Vagina (tissue), 2 donors: Measurements from ENCODE around the gene RNF217.

Experiments
- CTCF ChIP-seq, 3 experiments: fragments of 450-650 bp in 2 of 3; fragments of 200-600 bp in 1 of 3; sonication (generic) in 1 of 3; IDR thresholded peaks; one replicate each; pipeline ENCODE4 v1.5.1; 2017 to 2019; ENCODE audit warnings: antibody characterized with exemption in 3 of 3, mild to moderate bottlenecking in 2 of 3, moderate library complexity in 2 of 3
- POLR2A ChIP-seq, 2 donors: fragments of 450-650 bp; IDR thresholded peaks; one replicate each; pipeline ENCODE4 v1.6.1; 2017; ENCODE audit warnings: antibody characterized with exemption in 2 of 2, mild to moderate bottlenecking in 2 of 2, moderate library complexity in 2 of 2
- POLR2AphosphoS5 ChIP-seq, 2 donors: sonication (generic); formaldehyde crosslinking; IDR thresholded peaks; one replicate each; pipeline ENCODE4 v1.9.0; 2017; ENCODE audit warnings: antibody characterized with exemption in 2 of 2, mild to moderate bottlenecking in 2 of 2, low read depth in 1 of 2; ENCODE audit not compliant: insufficient read depth in 1 of 2

- TF ChIP-seq CTCF (IDR thresholded peaks at IDR 0.05): no peak
- no peak for TF ChIP-seq POLR2A (IDR thresholded peaks at IDR 0.05)
- no peak for TF ChIP-seq POLR2AphosphoS5 (IDR thresholded peaks at IDR 0.05; ENCODE audit: insufficient read depth in 1 of 2, low read depth in 1 of 2)
These were observed 111.9 kb downstream of the RNF217 start for GRCh38 chr6:125074120-125074519.
